NCI-H510A (cell line): ENCODE results near the gene GLB1L.
"Not testable (repeated sequence)": the region's sequence is repeated elsewhere in the genome, so short reads cannot be mapped to it uniquely, and the experiment has no call there.

Experiments
- DNase-seq: peaks from one replicate; lab custom pipeline; 2025; lab: John Stamatoyannopoulos, UW

The GLB1L gene

GRCh38 chr2:219245148-219245898, at the start of gene GLB1L, which contains the start of gene STK16:
Gene GLB1L (minus strand): TSS chr2:219245444. CDS start chr2:219243573, 1,871 bp downstream.
Gene STK16 (plus strand): TSS chr2:219245479. CDS start chr2:219246000, 521 bp downstream.
- peak; percentile 81 for DNase-seq

- DNase-seq, result no peak
Measured at GRCh38 chr2:219294356-219295351, 49.4 kb upstream of the GLB1L start.

GRCh38 chr2:219293736-219294231, 48.5 kb upstream of the GLB1L start:
- DNase-seq, result no peak

GRCh38 chr2:219292616-219293015, 47.4 kb upstream of the GLB1L start:
- no peak for DNase-seq

- no peak for DNase-seq
Measured at GRCh38 chr2:219291910-219292490, 46.8 kb upstream of the GLB1L start.

GRCh38 chr2:219291394-219291793, 46.1 kb upstream of the GLB1L start:
- no peak for DNase-seq

- no peak for DNase-seq
Measured at GRCh38 chr2:219290381-219291171, 45.3 kb upstream of the GLB1L start.

- DNase-seq, result no peak
Measured at GRCh38 chr2:219289537-219290361, 44.5 kb upstream of the GLB1L start.

GRCh38 chr2:219289195-219289536, 43.9 kb upstream of the GLB1L start:
- DNase-seq, result no peak

- DNase-seq, result no peak
Measured at GRCh38 chr2:219287580-219288265, 42.5 kb upstream of the GLB1L start.

- DNase-seq, result not testable (repeated sequence)
Measured at GRCh38 chr2:219287116-219287440, 41.8 kb upstream of the GLB1L start.

GRCh38 chr2:219286436-219287115, 41.3 kb upstream of the GLB1L start:
- DNase-seq, result no peak

- peak; percentile 8 for DNase-seq
Measured at GRCh38 chr2:219285894-219286425, 40.7 kb upstream of the GLB1L start.

- no peak for DNase-seq
Measured at GRCh38 chr2:219285373-219285735, 40.1 kb upstream of the GLB1L start.

GRCh38 chr2:219284501-219285372, 39.5 kb upstream of the GLB1L start:
- DNase-seq, result no peak

GRCh38 chr2:219282943-219283581, 37.8 kb upstream of the GLB1L start:
- DNase-seq, result no peak

- no peak for DNase-seq
Measured at GRCh38 chr2:219282375-219282774, 37.1 kb upstream of the GLB1L start.

GRCh38 chr2:219281588-219281987, 36.3 kb upstream of the GLB1L start:
- DNase-seq, result no peak
